BLaER1 (cell line): ENCODE measurements around the gene TCFL5.

Experiments used
- H3K27ac ChIP-seq: shearing (Covaris generic); formaldehyde crosslinking; 2 replicates; pipeline ENCODE4 v1.8.1; 2022
- H3K27me3 ChIP-seq: shearing (Covaris generic); formaldehyde crosslinking; 2 replicates; pipeline ENCODE4 v1.8.1; 2022
- H3K36me3 ChIP-seq: shearing (Covaris generic); formaldehyde crosslinking; 2 replicates; pipeline ENCODE4 v1.8.1; 2022
- H3K4me1 ChIP-seq: shearing (Covaris generic); formaldehyde crosslinking; 2 replicates; pipeline ENCODE4 v1.8.1; 2022
- H3K4me2 ChIP-seq: shearing (Covaris generic); formaldehyde crosslinking; 2 replicates; pipeline ENCODE4 v1.8.1; 2022
- H3K4me3 ChIP-seq: shearing (Covaris generic); formaldehyde crosslinking; 2 replicates; pipeline ENCODE4 v1.8.1; 2022
- H3K9ac ChIP-seq: shearing (Covaris generic); formaldehyde crosslinking; 2 replicates; pipeline ENCODE4 v1.8.1; 2022
- H3K9me3 ChIP-seq: shearing (Covaris generic); formaldehyde crosslinking; 2 replicates; pipeline ENCODE4 v1.8.1; 2022
- H4K20me1 ChIP-seq: shearing (Covaris generic); formaldehyde crosslinking; 2 replicates; pipeline ENCODE4 v1.8.1; 2022
- Cebpa-rat ChIP-seq: shearing (Covaris generic); IDR thresholded peaks from 2 replicates; pipeline ENCODE4 v1.8.1; 2022

The TCFL5 gene

GRCh38 chr20:62794007-62794724 lies 67.5 kb downstream of the TCFL5 start:
- Histone ChIP-seq H3K27me3 (no peaks in the 10 kb centered on the region), H3K27ac (peak overlapping the region; percentile 90), H3K9me3 (no peaks in the 10 kb centered on the region), H3K9ac (peak overlapping the region; percentile 87), H3K4me1 (peaks cover 86% of the 10 kb centered on the region), H3K4me3 (peak overlapping the region; percentile 73), H3K36me3 (peaks cover 19% of the 10 kb centered on the region), H3K4me2 (peak overlapping the region; percentile 99), H4K20me1 (peaks cover 22% of the 10 kb centered on the region)
- TF ChIP-seq Cebpa-rat, result no peak

- Histone ChIP-seq H3K27ac (peak overlapping the region; percentile 55), H3K4me2 (peak overlapping the region; percentile 62), H3K4me1 (peaks cover 86% of the 10 kb centered on the region), H3K9me3 (no peaks in the 10 kb centered on the region), H3K27me3 (no peaks in the 10 kb centered on the region), H3K9ac (no peak overlapping the region), H4K20me1 (peaks cover 17% of the 10 kb centered on the region), H3K36me3 (peaks cover 14% of the 10 kb centered on the region), H3K4me3 (no peak overlapping the region)
- TF ChIP-seq Cebpa-rat, result no peak
Observed at GRCh38 chr20:62793757-62794006, 67.9 kb downstream of the TCFL5 start.

GRCh38 chr20:62792940-62793756 lies 68.5 kb downstream of the TCFL5 start:
- H3K4me3 ChIP-seq, result no peak overlapping the region
- H4K20me1 ChIP-seq, result peaks cover 12% of the 10 kb centered on the region
- peak overlapping the region; percentile 55 for H3K27ac ChIP-seq
- H3K9ac ChIP-seq, result no peak overlapping the region; the same call in 1 of the 2 replicates
- peak overlapping the region; percentile 62 for H3K4me2 ChIP-seq
- TF ChIP-seq Cebpa-rat, result no peak
- H3K9me3 ChIP-seq, result no peaks in the 10 kb centered on the region
- H3K4me1 ChIP-seq, result peaks cover 86% of the 10 kb centered on the region
- H3K27me3 ChIP-seq, result no peaks in the 10 kb centered on the region
- peaks cover 9% of the 10 kb centered on the region for H3K36me3 ChIP-seq

GRCh38 chr20:62792182-62792939 lies 69.3 kb downstream of the TCFL5 start:
- TF ChIP-seq Cebpa-rat, result no peak
- H4K20me1 ChIP-seq, result peaks cover 4% of the 10 kb centered on the region
- H3K4me2 ChIP-seq, result peak overlapping the region; percentile 62
- no peaks in the 10 kb centered on the region for H3K9me3 ChIP-seq
- no peak overlapping the region; the same call in 1 of the 2 replicates for H3K9ac ChIP-seq
- no peak overlapping the region for H3K27ac ChIP-seq
- H3K36me3 ChIP-seq, result peaks cover under 1% of the 10 kb centered on the region; the same call in 1 of the 2 replicates
- H3K27me3 ChIP-seq, result no peaks in the 10 kb centered on the region
- no peak overlapping the region for H3K4me3 ChIP-seq
- H3K4me1 ChIP-seq, result peaks cover 86% of the 10 kb centered on the region

- Histone ChIP-seq H3K27me3 (no peaks in the 10 kb centered on the region), H3K9me3 (no peaks in the 10 kb centered on the region), H3K27ac (no peak overlapping the region), H3K4me3 (no peak overlapping the region), H3K9ac (no peak overlapping the region), H4K20me1 (no peaks in the 10 kb centered on the region), H3K4me2 (peak overlapping the region; percentile 46), H3K4me1 (peaks cover 89% of the 10 kb centered on the region), H3K36me3 (no peaks in the 10 kb centered on the region)
- TF ChIP-seq Cebpa-rat, result no peak
Observed at GRCh38 chr20:62791301-62792181, 70.1 kb downstream of the TCFL5 start.
